ENCODE measurements around the gene MAP1LC3A. TPM values are rescaled to one million over a fixed set of nuclear protein-coding genes. Genes with fewer than 3 reads are reported as not detected.
A peak's percentile ranks its signal among the peaks of the same experiment; 100 is the strongest.

The MAP1LC3A gene
- total and polyA plus RNA-seq, 2 donors (not counting 1 experiment from before 2014, with no cell fraction given) = 3.5 to 10.5 TPM

DNA sequence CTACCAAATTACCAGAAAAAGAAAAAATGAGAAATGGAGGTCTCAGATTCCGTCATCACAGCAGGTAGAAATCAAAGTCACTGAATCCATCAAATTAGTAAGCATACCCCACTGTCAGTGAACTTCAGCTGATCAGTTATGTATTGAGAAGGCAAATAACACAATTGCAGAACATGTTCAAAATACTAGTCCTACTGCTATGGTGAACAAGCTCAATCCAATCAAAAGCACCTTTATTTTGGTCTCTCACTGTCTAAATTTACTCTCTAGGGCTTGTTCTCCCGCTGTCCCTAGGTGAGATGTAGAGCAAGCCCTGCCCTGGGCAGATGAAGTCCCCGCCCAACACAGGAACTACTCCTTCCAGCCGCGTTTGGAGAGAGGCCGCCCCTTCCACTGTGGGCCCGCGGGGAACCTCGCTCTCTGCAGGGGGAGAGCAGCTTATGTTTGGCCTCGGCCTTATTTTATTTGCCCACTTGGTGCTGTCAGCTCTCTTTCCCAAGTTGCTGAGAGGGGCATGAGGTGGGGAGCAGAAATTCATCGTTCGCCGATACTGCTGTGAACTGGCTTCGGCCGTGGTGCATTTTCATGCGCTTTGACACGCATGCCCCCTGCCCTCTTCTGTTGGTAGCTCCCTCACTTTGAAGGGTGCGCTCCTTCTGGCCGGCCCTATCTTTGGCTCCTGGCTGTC is 14.3 kb upstream of the MAP1LC3A start:
- ChIA-PET POLR2A (interaction anchor here (0.6 kb wide), 1 partner anchor 234 kb away, joined by 3 read pairs; no protein-coding TSS in a partner anchor), CTCF (interaction anchor here (0.8 to 1.9 kb wide), 4 partner anchors 163 to 226 kb away, joined by 3 to 7 read pairs (median 3); no protein-coding TSS in a partner anchor)
- no peak for DNase-seq
- Histone ChIP-seq H3K4me2 (replicated peaks; ENCODE audit: low read depth, low read length, poor library complexity, severe bottlenecking) (peak overlapping the region; percentile 36), H3K4me3 (ENCODE audit: control extremely low read depth in 1 of 5, extremely low read depth in 1 of 5, insufficient read depth in 1 of 5, low read depth in 2 of 5, low read length in 4 of 5) (peak overlapping the region in 2 of 5 experiments; percentile 15 to 18), H3K9me3 (ENCODE audit: control extremely low read depth in 1 of 3, control insufficient read depth in 2 of 3, insufficient read depth in 1 of 3, low read length in 2 of 3) (no peaks in the 10 kb centered on the region), H3K79me2 (ENCODE audit: control insufficient read depth, insufficient read depth, low read length) (no peaks in the 10 kb centered on the region), H3K9ac (ENCODE audit: low read length) (no peak overlapping the region), H3K4me1 (ENCODE audit: control insufficient read depth in 2 of 2, insufficient read depth in 2 of 2, low read length in 2 of 2) (peaks cover 0 to 7% of the 10 kb centered on the region in 2 donors), H3K27ac (ENCODE audit: low read length in 2 of 2) (no peak overlapping the region), H2AFZ (ENCODE audit: insufficient read depth, low read depth, low read length, poor library complexity, severe bottlenecking) (no peak overlapping the region), H3K27me3 (replicated peaks in 1 of 4; ENCODE audit: control extremely low read depth in 1 of 4, control insufficient read depth in 3 of 4, insufficient read depth in 4 of 4, low read length in 3 of 4) (peaks cover 0 to 4% (median 0%) of the 10 kb centered on the region in 4 experiments), H3K36me3 (replicated peaks in 1 of 2; ENCODE audit: control extremely low read depth in 1 of 2, control insufficient read depth in 1 of 2, extremely low read depth in 1 of 2, insufficient read depth in 2 of 2, low read length in 1 of 2) (peaks cover 0 to 20% of the 10 kb centered on the region in 2 experiments), H4K20me1 (ENCODE audit: control insufficient read depth, insufficient read depth, low read length, poor library complexity, severe bottlenecking) (no peaks in the 10 kb centered on the region)
- no peak overlapping the region for H3K27ac Mint-ChIP-seq
- no peak for ATAC-seq (ENCODE audit: low read depth)
- WGBS (ENCODE audit: insufficient coverage) = 28% methylated on average over 12 of the region's 19 CpGs
- peaks cover 3% of the 10 kb centered on the region for H3K27me3 Mint-ChIP-seq
- intact Hi-C loops (cut with micrococcal nuclease) = no loop called here
- H3K4me1 Mint-ChIP-seq = peaks cover 17% of the 10 kb centered on the region
- peak overlapping the region; percentile 15 for H3K4me3 Mint-ChIP-seq
- TF ChIP-seq CTCF (IDR thresholded peaks at IDR 0.05) (no peak), EZH2 (IDR thresholded peaks at IDR 0.05; ENCODE audit: borderline replicate concordance, insufficient read depth, low read depth, low read length, poor library complexity, severe bottlenecking) (no peak)
- H3K9me3 Mint-ChIP-seq (ENCODE audit: insufficient read depth) = no peaks in the 10 kb centered on the region

DNA sequence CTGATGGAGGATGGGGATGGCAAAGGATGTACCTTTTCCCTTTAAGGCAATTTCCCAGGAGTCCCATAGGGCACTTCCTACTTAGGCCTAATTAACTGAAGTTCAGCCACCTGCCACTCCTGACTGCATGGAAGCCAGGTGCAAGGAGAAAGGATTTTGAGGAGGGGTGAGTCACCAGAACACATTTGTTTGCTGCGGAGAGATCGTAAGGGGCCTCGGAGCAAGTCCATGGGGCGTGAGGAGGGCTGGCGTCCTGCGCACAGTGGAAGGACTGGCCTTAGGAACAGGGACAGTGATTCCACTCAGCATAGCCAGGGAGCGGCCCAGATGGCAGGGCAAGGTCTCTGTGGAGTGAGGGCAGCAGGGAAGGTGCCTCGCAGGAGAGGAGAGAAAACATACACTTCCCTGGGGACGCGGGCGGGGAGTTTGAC is 11.8 kb upstream of the MAP1LC3A start:
- Histone ChIP-seq H3K9ac (ENCODE audit: low read length) (no peak overlapping the region), H3K27ac (ENCODE audit: low read length in 2 of 2) (no peak overlapping the region), H3K79me2 (ENCODE audit: control insufficient read depth, insufficient read depth, low read length) (no peaks in the 10 kb centered on the region), H4K20me1 (ENCODE audit: control insufficient read depth, insufficient read depth, low read length, poor library complexity, severe bottlenecking) (no peaks in the 10 kb centered on the region), H3K4me1 (ENCODE audit: control insufficient read depth in 2 of 2, insufficient read depth in 2 of 2, low read length in 2 of 2) (peaks cover 0 to 7% of the 10 kb centered on the region in 2 donors), H3K9me3 (ENCODE audit: control extremely low read depth in 1 of 3, control insufficient read depth in 2 of 3, insufficient read depth in 1 of 3, low read length in 2 of 3) (no peaks in the 10 kb centered on the region), H3K4me3 (ENCODE audit: control extremely low read depth in 1 of 5, extremely low read depth in 1 of 5, insufficient read depth in 1 of 5, low read depth in 2 of 5, low read length in 4 of 5) (no peak overlapping the region), H3K27me3 (replicated peaks in 1 of 4; ENCODE audit: control extremely low read depth in 1 of 4, control insufficient read depth in 3 of 4, insufficient read depth in 4 of 4, low read length in 3 of 4) (peaks cover 0 to 4% (median 0%) of the 10 kb centered on the region in 4 experiments), H3K36me3 (replicated peaks in 1 of 2; ENCODE audit: control extremely low read depth in 1 of 2, control insufficient read depth in 1 of 2, extremely low read depth in 1 of 2, insufficient read depth in 2 of 2, low read length in 1 of 2) (peaks cover 0 to under 1% of the 10 kb centered on the region in 2 experiments), H3K4me2 (replicated peaks; ENCODE audit: low read depth, low read length, poor library complexity, severe bottlenecking) (no peak overlapping the region), H2AFZ (ENCODE audit: insufficient read depth, low read depth, low read length, poor library complexity, severe bottlenecking) (no peak overlapping the region)
- H3K9me3 Mint-ChIP-seq (ENCODE audit: insufficient read depth) = no peaks in the 10 kb centered on the region
- ATAC-seq (ENCODE audit: low read depth) = no peak
- WGBS (ENCODE audit: insufficient coverage) = 97% methylated on average over 11 of the region's 11 CpGs
- ChIA-PET POLR2A (no interaction called here), CTCF (no interaction called here)
- DNase-seq = no peak
- H3K4me3 Mint-ChIP-seq = no peak overlapping the region
- peak overlapping the region; percentile 11 for H3K27ac Mint-ChIP-seq
- TF ChIP-seq EZH2 (IDR thresholded peaks at IDR 0.05; ENCODE audit: borderline replicate concordance, insufficient read depth, low read depth, low read length, poor library complexity, severe bottlenecking) (no peak), CTCF (IDR thresholded peaks at IDR 0.05) (no peak)
- H3K4me1 Mint-ChIP-seq = peaks cover 15% of the 10 kb centered on the region
- intact Hi-C loops (cut with micrococcal nuclease) = no loop called here
- peaks cover 3% of the 10 kb centered on the region for H3K27me3 Mint-ChIP-seq

All from B cell (primary cell).